RWPE2 (cell line): ENCODE results near the gene RBMS3.

Source experiments
- ATAC-seq: fragments of 200-7000 bp; cut with Tn5 transposase; 3 replicates; pipeline ENCODE4 v1.9.1; 2021; ENCODE audit warnings: low read depth
- DNase-seq: peaks from one replicate; pipeline ENCODE4 v3.0.0-alpha.2; 2020; ENCODE audit warnings: low spot score
- H3K27ac ChIP-seq: fragments of 450-650 bp; 2 replicates; pipeline ENCODE4 v1.5.1; 2017; ENCODE audit warnings: mild to moderate bottlenecking; ENCODE audit not compliant: poor library complexity, severe bottlenecking
- H3K27me3 ChIP-seq: fragments of 250-450 bp; sonication (Bioruptor Pico); 2 replicates; pipeline ENCODE4 v1.5.1; 2021; ENCODE audit warnings: mild to moderate bottlenecking, moderate library complexity; ENCODE audit not compliant: insufficient read depth, poor library complexity, severe bottlenecking
- H3K36me3 ChIP-seq: fragments of 250-450 bp; sonication (Bioruptor Pico); 2 replicates; pipeline ENCODE4 v1.5.1; 2020; ENCODE audit warnings: low read depth, mild to moderate bottlenecking, moderate library complexity
- H3K4me1 ChIP-seq: fragments of 250-450 bp; sonication (Bioruptor Pico); 2 replicates; pipeline ENCODE4 v1.5.1; 2021; ENCODE audit warnings: mild to moderate bottlenecking, moderate library complexity; ENCODE audit not compliant: insufficient read depth, poor library complexity, severe bottlenecking
- H3K4me3 ChIP-seq: fragments of 250-450 bp; sonication (Bioruptor Pico); 2 replicates; pipeline ENCODE4 v1.5.1; 2021; ENCODE audit warnings: mild to moderate bottlenecking, moderate library complexity; ENCODE audit not compliant: severe bottlenecking
- H3K9me3 ChIP-seq: fragments of 250-450 bp; sonication (Bioruptor Pico); 2 replicates; pipeline ENCODE4 v1.5.1; 2021; ENCODE audit warnings: mild to moderate bottlenecking, moderate library complexity; ENCODE audit not compliant: severe bottlenecking
- TF ChIP-seq, protein P1 (sequence below): fragments of 450-650 bp; IDR thresholded peaks from one replicate; pipeline ENCODE4 v1.5.1; 2017; ENCODE audit warnings: mild to moderate bottlenecking, moderate library complexity; ENCODE audit not compliant: poor library complexity, severe bottlenecking

The RBMS3 gene

DNA sequence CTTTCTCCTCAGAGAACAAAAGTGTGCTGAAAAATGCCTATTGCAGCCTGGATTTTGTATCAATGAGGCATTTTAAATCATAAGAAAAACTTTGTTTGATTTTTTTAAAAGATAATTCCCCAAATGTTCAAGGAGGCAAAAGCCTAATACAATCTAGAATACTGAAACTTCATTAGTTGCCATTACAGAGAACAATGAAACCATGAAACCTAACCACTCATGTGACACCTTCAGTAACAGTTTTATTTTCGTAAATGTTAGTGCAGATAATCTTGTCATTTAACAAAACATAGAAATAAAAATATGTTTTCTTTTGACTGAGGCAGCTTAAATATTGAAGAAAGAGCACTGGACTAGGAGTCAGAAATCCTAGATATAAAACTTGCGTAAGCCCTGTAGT is 655.9 kb downstream of the RBMS3 start:
- Histone ChIP-seq H3K9me3 (no peaks in the 10 kb centered on the region), H3K27me3 (no peaks in the 10 kb centered on the region), H3K4me1 (peaks cover 14% of the 10 kb centered on the region), H3K36me3 (no peaks in the 10 kb centered on the region), H3K4me3 (no peak overlapping the region), H3K27ac (peak overlapping the region; percentile 39)
- DNase-seq (no peak), ATAC-seq (no peak)
- TF ChIP-seq, protein P1, sequence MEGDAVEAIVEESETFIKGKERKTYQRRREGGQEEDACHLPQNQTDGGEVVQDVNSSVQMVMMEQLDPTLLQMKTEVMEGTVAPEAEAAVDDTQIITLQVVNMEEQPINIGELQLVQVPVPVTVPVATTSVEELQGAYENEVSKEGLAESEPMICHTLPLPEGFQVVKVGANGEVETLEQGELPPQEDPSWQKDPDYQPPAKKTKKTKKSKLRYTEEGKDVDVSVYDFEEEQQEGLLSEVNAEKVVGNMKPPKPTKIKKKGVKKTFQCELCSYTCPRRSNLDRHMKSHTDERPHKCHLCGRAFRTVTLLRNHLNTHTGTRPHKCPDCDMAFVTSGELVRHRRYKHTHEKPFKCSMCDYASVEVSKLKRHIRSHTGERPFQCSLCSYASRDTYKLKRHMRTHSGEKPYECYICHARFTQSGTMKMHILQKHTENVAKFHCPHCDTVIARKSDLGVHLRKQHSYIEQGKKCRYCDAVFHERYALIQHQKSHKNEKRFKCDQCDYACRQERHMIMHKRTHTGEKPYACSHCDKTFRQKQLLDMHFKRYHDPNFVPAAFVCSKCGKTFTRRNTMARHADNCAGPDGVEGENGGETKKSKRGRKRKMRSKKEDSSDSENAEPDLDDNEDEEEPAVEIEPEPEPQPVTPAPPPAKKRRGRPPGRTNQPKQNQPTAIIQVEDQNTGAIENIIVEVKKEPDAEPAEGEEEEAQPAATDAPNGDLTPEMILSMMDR = no peak

DNA sequence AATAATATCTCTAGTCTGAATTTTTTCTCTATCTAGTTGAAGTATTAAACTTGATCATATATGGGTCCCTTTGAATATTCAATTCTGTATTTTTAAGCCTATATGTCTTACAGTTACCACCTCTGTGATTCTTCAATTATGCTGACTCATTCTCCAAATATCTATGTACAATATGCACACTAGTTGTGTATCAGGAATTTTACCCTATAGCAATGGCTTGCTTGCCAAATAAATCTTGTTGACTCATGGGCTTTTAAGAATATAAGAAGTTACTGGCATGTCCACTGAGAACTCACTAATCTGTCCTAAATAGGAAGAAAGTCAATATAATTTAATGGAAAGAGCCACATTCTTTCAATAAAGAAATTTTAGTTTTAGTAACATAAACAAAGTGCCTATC is 656.3 kb downstream of the RBMS3 start:
- Histone ChIP-seq H3K27ac (peak overlapping the region; percentile 39), H3K4me1 (peaks cover 14% of the 10 kb centered on the region), H3K27me3 (no peaks in the 10 kb centered on the region), H3K36me3 (no peaks in the 10 kb centered on the region), H3K4me3 (no peak overlapping the region), H3K9me3 (no peaks in the 10 kb centered on the region)
- TF ChIP-seq, protein P1 = no peak
- ATAC-seq (peak; percentile 98), DNase-seq (no peak)

DNA sequence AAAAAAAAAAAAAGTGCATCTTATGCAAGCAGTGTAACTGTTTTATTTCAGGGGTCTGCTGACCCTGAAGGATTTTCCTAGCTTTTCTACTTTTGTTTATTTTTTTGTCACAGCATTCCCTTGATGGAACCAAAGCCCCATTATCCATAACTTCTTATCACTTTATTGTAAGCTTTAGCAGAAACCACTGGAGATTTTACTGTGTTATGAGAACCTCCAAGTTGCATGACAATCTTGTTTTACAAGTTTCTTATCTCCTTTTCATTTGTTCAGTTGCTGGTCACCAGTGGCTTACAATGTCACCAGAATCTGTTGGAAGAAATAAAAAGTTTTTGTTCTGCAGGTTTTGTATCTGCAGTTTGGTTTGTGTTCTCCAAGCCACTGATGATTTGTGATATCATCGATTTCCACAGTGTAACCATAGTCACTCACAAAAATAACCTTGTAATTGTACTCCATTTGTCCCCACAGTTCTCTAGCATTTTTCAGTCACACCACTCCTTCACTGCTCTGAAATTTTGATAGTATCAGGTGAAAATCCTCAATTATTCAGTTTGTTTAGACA is 660.0 kb downstream of the RBMS3 start:
- Histone ChIP-seq H3K27ac (no peak overlapping the region), H3K4me1 (peaks cover 14% of the 10 kb centered on the region), H3K27me3 (no peaks in the 10 kb centered on the region), H3K4me3 (no peak overlapping the region), H3K9me3 (no peaks in the 10 kb centered on the region), H3K36me3 (no peaks in the 10 kb centered on the region)
- ATAC-seq (no peak), DNase-seq (no peak)
- TF ChIP-seq, protein P1 = no peak

DNA sequence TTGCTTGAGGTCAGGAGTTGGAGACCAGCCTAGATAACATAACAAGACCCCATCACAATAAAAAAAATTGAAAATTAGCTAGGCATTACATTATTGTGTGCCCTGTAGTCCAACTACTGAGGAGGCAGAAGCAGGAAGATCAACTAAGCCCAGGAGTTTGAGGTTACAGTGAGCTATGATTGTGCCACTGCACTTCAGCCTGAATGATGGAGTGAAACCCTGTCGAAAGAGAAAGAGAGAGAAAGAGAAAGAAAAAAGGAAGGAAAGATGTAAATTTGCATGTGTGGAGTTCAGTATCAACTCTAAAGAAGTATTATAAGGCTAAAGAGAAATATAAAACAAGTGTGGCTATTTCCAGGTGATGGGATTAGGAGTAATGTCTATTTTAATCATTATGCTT is 661.4 kb downstream of the RBMS3 start:
- no peak for ATAC-seq
- TF ChIP-seq, protein P1 = no peak
- peaks cover 6% of the 10 kb centered on the region for H3K4me1 ChIP-seq
- no peaks in the 10 kb centered on the region for H3K9me3 ChIP-seq
- no peaks in the 10 kb centered on the region for H3K27me3 ChIP-seq
- no peak overlapping the region for H3K4me3 ChIP-seq
- no peak overlapping the region for H3K27ac ChIP-seq
- no peaks in the 10 kb centered on the region for H3K36me3 ChIP-seq
- DNase-seq = no peak

DNA sequence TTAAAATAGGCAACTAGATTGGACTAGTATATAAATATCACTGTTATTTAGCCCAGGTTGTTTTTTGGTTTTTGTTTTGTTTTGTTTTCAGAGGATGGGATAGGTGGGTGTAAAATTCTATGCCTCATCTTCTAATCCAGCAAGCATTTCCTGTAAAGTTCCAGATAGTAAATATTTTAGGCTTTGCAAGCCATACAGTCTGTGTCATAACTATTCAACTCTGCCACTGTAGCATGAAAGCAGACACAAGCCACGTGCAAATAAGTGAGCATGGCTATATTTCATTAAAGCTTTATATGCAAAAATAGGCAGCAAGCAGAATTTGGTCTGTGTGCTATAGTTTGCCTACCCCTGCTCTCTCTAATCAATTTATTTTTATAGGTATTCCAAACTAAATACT is 668.3 kb downstream of the RBMS3 start:
- Histone ChIP-seq H3K4me1 (peaks cover 6% of the 10 kb centered on the region), H3K9me3 (no peaks in the 10 kb centered on the region), H3K36me3 (no peaks in the 10 kb centered on the region), H3K4me3 (no peak overlapping the region), H3K27ac (no peak overlapping the region), H3K27me3 (no peaks in the 10 kb centered on the region)
- ATAC-seq (no peak), DNase-seq (no peak)
- TF ChIP-seq, protein P1 = no peak
